WTC11 (cell line): ENCODE measurements around the gene CASP3. TPM values are rescaled to one million over a fixed set of nuclear protein-coding genes. Genes with fewer than 3 reads are reported as not detected.

Experiments used
- ATAC-seq: fragments of 200-7000 bp; cut with Tn5 transposase; 2 replicates; pipeline ENCODE4 v1.10.0; 2021; ENCODE audit warnings: mild to moderate bottlenecking, moderate library complexity
- CTCF ChIA-PET: fragments of 300-600 bp; sonication (Branson Sonifier 250); formaldehyde crosslinking; loops from one replicate; lab custom pipeline; 2021; ENCODE audit warnings: antibody characterized with exemption; lab: Charles Lee
- POLR2A ChIA-PET: fragments of 350-600 bp; sonication (Branson Sonifier 250); formaldehyde crosslinking; loops from one replicate; lab custom pipeline; 2021; ENCODE audit warnings: antibody characterized with exemption; lab: Charles Lee
- DNase-seq: peaks from one replicate; pipeline ENCODE4 v3.0.0; 2021; ENCODE audit warnings: low spot score
- H3K27ac Mint-ChIP-seq: 2 replicates; pipeline ENCODE4 v1.8.0; 2021; ENCODE audit warnings: mixed read lengths
- H3K27me3 Mint-ChIP-seq: 2 replicates; pipeline ENCODE4 v1.8.0; 2021; ENCODE audit warnings: low read depth, mild to moderate bottlenecking, moderate library complexity, mixed read lengths
- H3K36me3 Mint-ChIP-seq: 2 replicates; pipeline ENCODE4 v1.8.0; 2021; ENCODE audit warnings: mixed read lengths
- H3K4me1 Mint-ChIP-seq: 2 replicates; pipeline ENCODE4 v1.8.0; 2022; ENCODE audit warnings: mixed read lengths
- H3K4me3 Mint-ChIP-seq: 2 replicates; pipeline ENCODE4 v1.8.0; 2021; ENCODE audit warnings: mild to moderate bottlenecking, moderate library complexity, mixed read lengths
- H3K9me3 Mint-ChIP-seq: 2 replicates; pipeline ENCODE4 v1.8.0; 2021; ENCODE audit warnings: mixed read lengths
- CREM ChIP-seq: sonication (generic); formaldehyde crosslinking; IDR thresholded peaks from 2 replicates; pipeline ENCODE4 v1.8.1; 2022; ENCODE audit warnings: mild to moderate bottlenecking, missing genetic modification reagents, moderate library complexity
- EMX1 ChIP-seq: fragments of 250-450 bp; sonication (Bioruptor Pico); IDR thresholded peaks from 2 replicates; pipeline ENCODE4 v1.8.0; 2021; ENCODE audit warnings: mild to moderate bottlenecking
- FOXK1 ChIP-seq: sonication (generic); formaldehyde crosslinking; IDR thresholded peaks from 2 replicates; pipeline ENCODE4 v1.8.0; 2022; ENCODE audit warnings: mild to moderate bottlenecking, moderate library complexity, missing genetic modification reagents
- GABPB1 ChIP-seq: sonication (generic); formaldehyde crosslinking; IDR thresholded peaks from 2 replicates; pipeline ENCODE4 v1.8.1; 2023; ENCODE audit warnings: mild to moderate bottlenecking, missing genetic modification reagents
- GTF2I ChIP-seq: fragments of 250-450 bp; sonication (Bioruptor Pico); conservative IDR thresholded peaks from 2 replicates; pipeline ENCODE4 v1.4.0; 2021; ENCODE audit warnings: mild to moderate bottlenecking
- HMGA2 ChIP-seq: fragments of 250-450 bp; sonication (Bioruptor Pico); IDR thresholded peaks from 2 replicates; pipeline ENCODE4 v1.4.0; 2021; ENCODE audit warnings: mild to moderate bottlenecking, moderate library complexity
- KAT7 ChIP-seq: sonication (generic); formaldehyde crosslinking; IDR thresholded peaks from 2 replicates; pipeline ENCODE4 v1.8.1; 2023; ENCODE audit warnings: missing genetic modification reagents, mild to moderate bottlenecking, borderline replicate concordance
- MXD4 ChIP-seq: fragments of 250-450 bp; sonication (Bioruptor Pico); IDR thresholded peaks from 2 replicates; pipeline ENCODE4 v1.8.0; 2021; ENCODE audit warnings: mild to moderate bottlenecking, moderate library complexity, borderline replicate concordance
- NFE2L1 ChIP-seq: sonication (generic); formaldehyde crosslinking; IDR thresholded peaks from 2 replicates; pipeline ENCODE4 v1.8.1; 2023; ENCODE audit warnings: missing genetic modification reagents
- NR1H2 ChIP-seq: sonication (generic); formaldehyde crosslinking; IDR thresholded peaks from 2 replicates; pipeline ENCODE4 v1.9.0; 2021; ENCODE audit warnings: mild to moderate bottlenecking, moderate library complexity, missing genetic modification reagents
- SMAD3 ChIP-seq: sonication (generic); formaldehyde crosslinking; IDR thresholded peaks from 2 replicates; pipeline ENCODE4 v1.8.0; 2022; ENCODE audit warnings: missing genetic modification reagents, mild to moderate bottlenecking, borderline replicate concordance
- TEAD4 ChIP-seq: sonication (generic); formaldehyde crosslinking; IDR thresholded peaks from 2 replicates; pipeline ENCODE4 v1.8.0; 2022; ENCODE audit warnings: mild to moderate bottlenecking, missing genetic modification reagents
- TP53 ChIP-seq: sonication (generic); formaldehyde crosslinking; IDR thresholded peaks from 2 replicates; pipeline ENCODE4 v1.8.1; 2023; ENCODE audit warnings: mild to moderate bottlenecking, missing genetic modification reagents
- ZNF219 ChIP-seq: sonication (generic); formaldehyde crosslinking; IDR thresholded peaks from 2 replicates; pipeline ENCODE4 v1.8.0; 2023; ENCODE audit warnings: missing genetic modification reagents, mild to moderate bottlenecking, borderline replicate concordance
- total RNA-seq: library from RNA; stranded (reverse); gene quantifications from 3 replicates; pipeline ENCODE4 v1.2.3, GENCODE V29; 2021
- TF ChIP-seq, protein P1 (sequence below): fragments of 250-450 bp; sonication (Bioruptor Pico); IDR thresholded peaks from 2 replicates; pipeline ENCODE4 v2.1.2; 2022; ENCODE audit warnings: mild to moderate bottlenecking, moderate library complexity
- TF ChIP-seq, protein P2 (sequence below): sonication (generic); formaldehyde crosslinking; IDR thresholded peaks from 2 replicates; pipeline ENCODE4 v1.8.1; 2022; ENCODE audit warnings: mild to moderate bottlenecking, moderate library complexity, missing genetic modification reagents
- TF ChIP-seq, protein P3 (sequence below): sonication (generic); formaldehyde crosslinking; IDR thresholded peaks from 2 replicates; pipeline ENCODE4 v1.8.0; 2022; ENCODE audit warnings: mild to moderate bottlenecking, missing genetic modification reagents
- TF ChIP-seq, protein P4 (sequence below): sonication (generic); formaldehyde crosslinking; IDR thresholded peaks from 2 replicates; pipeline ENCODE4 v1.8.0; 2022; ENCODE audit warnings: mild to moderate bottlenecking, missing genetic modification reagents
- TF ChIP-seq, protein P5 (sequence below): sonication (generic); formaldehyde crosslinking; IDR thresholded peaks from 2 replicates; pipeline ENCODE4 v1.8.1; 2023; ENCODE audit warnings: mild to moderate bottlenecking, missing genetic modification reagents
- TF ChIP-seq, protein P6 (sequence below): sonication (generic); formaldehyde crosslinking; conservative IDR thresholded peaks from 2 replicates; pipeline ENCODE4 v1.8.1; 2023; ENCODE audit warnings: mild to moderate bottlenecking, low read depth, missing genetic modification reagents, moderate library complexity
- TF ChIP-seq, protein P7 (sequence below): sonication (generic); formaldehyde crosslinking; IDR thresholded peaks from 2 replicates; pipeline ENCODE4 v1.8.1; 2023; ENCODE audit warnings: mild to moderate bottlenecking, missing genetic modification reagents, moderate library complexity

CASP3 gene
- total RNA-seq, 1 experiment from 2014 or later = 78.9 TPM

DNA sequence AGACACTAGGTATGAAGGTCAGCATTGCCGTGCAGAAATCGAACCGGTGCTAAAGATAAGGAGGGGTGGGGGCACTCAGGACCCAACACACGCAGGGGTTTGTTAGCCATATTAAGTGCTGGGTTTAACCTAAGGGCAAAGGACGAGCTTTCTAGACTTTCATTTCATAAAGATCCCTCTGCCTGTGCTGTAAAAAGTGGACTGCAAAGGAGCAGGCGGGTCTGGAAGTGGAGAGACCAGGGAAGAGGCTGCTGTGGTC lies 1.3 kb downstream of the CASP3 start (continued):
- TF ChIP-seq, protein P1, sequence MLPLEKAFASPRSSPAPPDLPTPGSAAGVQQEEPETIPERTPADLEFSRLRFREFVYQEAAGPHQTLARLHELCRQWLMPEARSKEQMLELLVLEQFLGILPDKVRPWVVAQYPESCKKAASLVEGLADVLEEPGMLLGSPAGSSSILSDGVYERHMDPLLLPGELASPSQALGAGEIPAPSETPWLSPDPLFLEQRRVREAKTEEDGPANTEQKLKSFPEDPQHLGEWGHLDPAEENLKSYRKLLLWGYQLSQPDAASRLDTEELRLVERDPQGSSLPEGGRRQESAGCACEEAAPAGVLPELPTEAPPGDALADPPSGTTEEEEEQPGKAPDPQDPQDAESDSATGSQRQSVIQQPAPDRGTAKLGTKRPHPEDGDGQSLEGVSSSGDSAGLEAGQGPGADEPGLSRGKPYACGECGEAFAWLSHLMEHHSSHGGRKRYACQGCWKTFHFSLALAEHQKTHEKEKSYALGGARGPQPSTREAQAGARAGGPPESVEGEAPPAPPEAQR = no peak
- TF ChIP-seq, protein P2, sequence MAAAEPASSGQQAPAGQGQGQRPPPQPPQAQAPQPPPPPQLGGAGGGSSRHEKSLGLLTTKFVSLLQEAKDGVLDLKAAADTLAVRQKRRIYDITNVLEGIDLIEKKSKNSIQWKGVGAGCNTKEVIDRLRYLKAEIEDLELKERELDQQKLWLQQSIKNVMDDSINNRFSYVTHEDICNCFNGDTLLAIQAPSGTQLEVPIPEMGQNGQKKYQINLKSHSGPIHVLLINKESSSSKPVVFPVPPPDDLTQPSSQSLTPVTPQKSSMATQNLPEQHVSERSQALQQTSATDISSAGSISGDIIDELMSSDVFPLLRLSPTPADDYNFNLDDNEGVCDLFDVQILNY (CRISPR knock-in tag) = no peak
- TF ChIP-seq FOXK1 (CRISPR knock-in tag) (no peak), GTF2I (CRISPR knock-in tag) (no peak), HMGA2 (CRISPR knock-in tag) (no peak), TEAD4 (CRISPR knock-in tag) (no peak)

DNA sequence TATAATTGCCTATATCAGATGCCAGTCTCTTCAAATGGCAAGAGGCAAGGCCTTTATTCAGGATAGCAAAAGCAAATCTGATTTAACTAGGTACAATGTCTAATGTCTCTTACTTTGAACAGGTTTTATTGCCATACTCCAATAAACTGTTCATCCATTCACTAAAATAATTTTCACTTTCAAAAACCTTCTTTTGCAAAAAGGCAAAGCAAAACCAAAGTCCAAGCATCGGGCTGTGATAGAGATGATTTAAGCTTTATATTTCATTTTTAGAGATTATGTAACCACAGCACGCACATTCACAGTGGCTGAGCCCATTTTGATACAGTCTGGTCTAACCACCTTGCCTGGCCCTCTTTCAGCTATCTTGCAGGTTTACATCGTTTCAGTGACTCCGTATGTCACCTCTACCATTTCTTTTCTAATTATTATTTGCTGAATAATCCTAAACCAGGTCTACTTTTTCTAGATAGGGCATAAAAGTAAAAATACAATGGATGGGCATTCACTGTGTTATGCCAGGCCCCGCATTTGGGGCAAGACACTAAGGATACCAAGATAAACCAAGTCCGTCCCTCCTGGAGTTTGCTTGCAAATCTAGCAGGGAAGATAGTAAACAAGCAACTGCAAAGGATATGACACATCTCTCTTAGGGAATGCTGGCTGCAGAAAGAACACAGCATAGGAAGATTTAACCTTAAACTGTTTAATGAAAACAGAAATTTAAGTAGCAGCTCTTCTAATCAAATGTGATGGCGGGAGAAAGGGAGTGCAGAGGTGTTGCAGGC lies 1.8 kb downstream of the CASP3 start:
- Mint-ChIP-seq H3K4me3 (peak overlapping the region; percentile 88), H3K36me3 (no peaks in the 10 kb centered on the region; the same call in 1 of the 2 replicates), H3K9me3 (no peaks in the 10 kb centered on the region), H3K27me3 (no peaks in the 10 kb centered on the region)
- CTCF ChIA-PET = interaction anchor here (0.6 kb wide), 1 partner anchor 383 kb away, joined by 3 read pairs; no protein-coding TSS in a partner anchor
- POLR2A ChIA-PET = no interaction called here
- no peak for TF ChIP-seq MXD4 (CRISPR knock-in tag)
- TF ChIP-seq, protein P3, sequence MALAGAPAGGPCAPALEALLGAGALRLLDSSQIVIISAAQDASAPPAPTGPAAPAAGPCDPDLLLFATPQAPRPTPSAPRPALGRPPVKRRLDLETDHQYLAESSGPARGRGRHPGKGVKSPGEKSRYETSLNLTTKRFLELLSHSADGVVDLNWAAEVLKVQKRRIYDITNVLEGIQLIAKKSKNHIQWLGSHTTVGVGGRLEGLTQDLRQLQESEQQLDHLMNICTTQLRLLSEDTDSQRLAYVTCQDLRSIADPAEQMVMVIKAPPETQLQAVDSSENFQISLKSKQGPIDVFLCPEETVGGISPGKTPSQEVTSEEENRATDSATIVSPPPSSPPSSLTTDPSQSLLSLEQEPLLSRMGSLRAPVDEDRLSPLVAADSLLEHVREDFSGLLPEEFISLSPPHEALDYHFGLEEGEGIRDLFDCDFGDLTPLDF (CRISPR knock-in tag) = no peak
- no peak for TF ChIP-seq KAT7 (CRISPR knock-in tag)
- no peak for TF ChIP-seq CREM (CRISPR knock-in tag)
- TF ChIP-seq NR1H2 (CRISPR knock-in tag) = no peak
- no peak for TF ChIP-seq ZNF219
- TF ChIP-seq, protein P4, sequence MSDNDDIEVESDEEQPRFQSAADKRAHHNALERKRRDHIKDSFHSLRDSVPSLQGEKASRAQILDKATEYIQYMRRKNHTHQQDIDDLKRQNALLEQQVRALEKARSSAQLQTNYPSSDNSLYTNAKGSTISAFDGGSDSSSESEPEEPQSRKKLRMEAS = no peak
- TF ChIP-seq NFE2L1 = no peak
- TF ChIP-seq, protein P5, sequence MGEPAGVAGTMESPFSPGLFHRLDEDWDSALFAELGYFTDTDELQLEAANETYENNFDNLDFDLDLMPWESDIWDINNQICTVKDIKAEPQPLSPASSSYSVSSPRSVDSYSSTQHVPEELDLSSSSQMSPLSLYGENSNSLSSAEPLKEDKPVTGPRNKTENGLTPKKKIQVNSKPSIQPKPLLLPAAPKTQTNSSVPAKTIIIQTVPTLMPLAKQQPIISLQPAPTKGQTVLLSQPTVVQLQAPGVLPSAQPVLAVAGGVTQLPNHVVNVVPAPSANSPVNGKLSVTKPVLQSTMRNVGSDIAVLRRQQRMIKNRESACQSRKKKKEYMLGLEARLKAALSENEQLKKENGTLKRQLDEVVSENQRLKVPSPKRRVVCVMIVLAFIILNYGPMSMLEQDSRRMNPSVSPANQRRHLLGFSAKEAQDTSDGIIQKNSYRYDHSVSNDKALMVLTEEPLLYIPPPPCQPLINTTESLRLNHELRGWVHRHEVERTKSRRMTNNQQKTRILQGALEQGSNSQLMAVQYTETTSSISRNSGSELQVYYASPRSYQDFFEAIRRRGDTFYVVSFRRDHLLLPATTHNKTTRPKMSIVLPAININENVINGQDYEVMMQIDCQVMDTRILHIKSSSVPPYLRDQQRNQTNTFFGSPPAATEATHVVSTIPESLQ (CRISPR knock-in tag) = no peak
- TF ChIP-seq, all 79 proteins: peak for 0
- Mint-ChIP-seq H3K27ac (peak overlapping the region; percentile 78), H3K4me1 (peaks cover 70% of the 10 kb centered on the region)
- ATAC-seq (no peak), DNase-seq (no peak)

DNA sequence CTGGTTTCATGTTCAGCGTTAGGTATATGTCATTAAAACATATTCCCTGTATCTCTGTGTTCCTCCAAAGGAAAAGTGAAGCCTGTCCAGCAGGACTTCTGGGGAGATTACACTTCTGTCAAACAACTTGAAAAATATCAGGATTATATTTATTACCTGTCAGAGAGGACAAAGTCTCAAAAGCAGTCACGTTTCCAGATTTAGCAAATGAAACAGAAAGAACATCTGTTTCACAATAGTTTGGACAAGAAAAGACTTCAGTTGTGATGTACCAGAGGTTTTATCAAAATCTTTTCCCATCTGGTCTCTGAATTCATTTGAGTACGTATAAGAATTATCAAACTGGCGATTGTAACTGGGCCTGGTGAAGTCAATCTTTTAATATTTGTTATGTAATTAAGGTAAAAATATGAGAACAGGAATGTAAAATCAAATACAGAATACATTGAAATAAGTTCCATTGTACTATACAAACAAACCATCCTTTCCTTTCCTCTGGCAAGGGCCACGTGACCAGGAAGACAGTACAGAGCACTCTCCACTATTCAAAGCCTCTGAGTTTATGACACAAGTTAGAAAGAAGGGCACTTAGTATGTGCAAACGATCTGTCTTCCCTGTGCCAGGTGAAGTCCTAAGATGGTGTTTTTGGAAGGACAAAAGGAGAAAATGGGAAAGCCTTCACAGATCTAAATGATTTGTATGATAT lies 3.2 kb downstream of the CASP3 start:
- H3K27ac Mint-ChIP-seq = peak overlapping the region; percentile 16; the same call in 1 of the 2 replicates
- no peaks in the 10 kb centered on the region for H3K9me3 Mint-ChIP-seq
- ChIA-PET POLR2A (no interaction called here), CTCF (no interaction called here)
- DNase-seq = no peak
- ATAC-seq = no peak
- peaks cover 72% of the 10 kb centered on the region for H3K4me1 Mint-ChIP-seq
- peak overlapping the region; percentile 88 for H3K4me3 Mint-ChIP-seq
- no peaks in the 10 kb centered on the region; the same call in 1 of the 2 replicates for H3K36me3 Mint-ChIP-seq
- H3K27me3 Mint-ChIP-seq = no peaks in the 10 kb centered on the region
- TF ChIP-seq, protein P1 = no peak
- TF ChIP-seq TP53 (CRISPR knock-in tag) (no peak), GABPB1 (CRISPR knock-in tag) (no peak), SMAD3 (no peak), EMX1 (no peak)
- TF ChIP-seq, protein P6, sequence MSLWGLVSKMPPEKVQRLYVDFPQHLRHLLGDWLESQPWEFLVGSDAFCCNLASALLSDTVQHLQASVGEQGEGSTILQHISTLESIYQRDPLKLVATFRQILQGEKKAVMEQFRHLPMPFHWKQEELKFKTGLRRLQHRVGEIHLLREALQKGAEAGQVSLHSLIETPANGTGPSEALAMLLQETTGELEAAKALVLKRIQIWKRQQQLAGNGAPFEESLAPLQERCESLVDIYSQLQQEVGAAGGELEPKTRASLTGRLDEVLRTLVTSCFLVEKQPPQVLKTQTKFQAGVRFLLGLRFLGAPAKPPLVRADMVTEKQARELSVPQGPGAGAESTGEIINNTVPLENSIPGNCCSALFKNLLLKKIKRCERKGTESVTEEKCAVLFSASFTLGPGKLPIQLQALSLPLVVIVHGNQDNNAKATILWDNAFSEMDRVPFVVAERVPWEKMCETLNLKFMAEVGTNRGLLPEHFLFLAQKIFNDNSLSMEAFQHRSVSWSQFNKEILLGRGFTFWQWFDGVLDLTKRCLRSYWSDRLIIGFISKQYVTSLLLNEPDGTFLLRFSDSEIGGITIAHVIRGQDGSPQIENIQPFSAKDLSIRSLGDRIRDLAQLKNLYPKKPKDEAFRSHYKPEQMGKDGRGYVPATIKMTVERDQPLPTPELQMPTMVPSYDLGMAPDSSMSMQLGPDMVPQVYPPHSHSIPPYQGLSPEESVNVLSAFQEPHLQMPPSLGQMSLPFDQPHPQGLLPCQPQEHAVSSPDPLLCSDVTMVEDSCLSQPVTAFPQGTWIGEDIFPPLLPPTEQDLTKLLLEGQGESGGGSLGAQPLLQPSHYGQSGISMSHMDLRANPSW (CRISPR knock-in tag) = no peak
- TF ChIP-seq, protein P7, sequence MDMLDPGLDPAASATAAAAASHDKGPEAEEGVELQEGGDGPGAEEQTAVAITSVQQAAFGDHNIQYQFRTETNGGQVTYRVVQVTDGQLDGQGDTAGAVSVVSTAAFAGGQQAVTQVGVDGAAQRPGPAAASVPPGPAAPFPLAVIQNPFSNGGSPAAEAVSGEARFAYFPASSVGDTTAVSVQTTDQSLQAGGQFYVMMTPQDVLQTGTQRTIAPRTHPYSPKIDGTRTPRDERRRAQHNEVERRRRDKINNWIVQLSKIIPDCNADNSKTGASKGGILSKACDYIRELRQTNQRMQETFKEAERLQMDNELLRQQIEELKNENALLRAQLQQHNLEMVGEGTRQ (CRISPR knock-in tag) = peak; percentile 45; the same call in 1 of the 2 replicates
